ENCODE data around the gene ABCA7. TPM values are rescaled to one million over a fixed set of nuclear protein-coding genes. Genes with fewer than 3 reads are reported as not detected.

Gene ABCA7
- total and polyA plus RNA-seq, 3 donors from 2014 or later = 7.3 to 14.6 (median 12.1) TPM

DNA sequence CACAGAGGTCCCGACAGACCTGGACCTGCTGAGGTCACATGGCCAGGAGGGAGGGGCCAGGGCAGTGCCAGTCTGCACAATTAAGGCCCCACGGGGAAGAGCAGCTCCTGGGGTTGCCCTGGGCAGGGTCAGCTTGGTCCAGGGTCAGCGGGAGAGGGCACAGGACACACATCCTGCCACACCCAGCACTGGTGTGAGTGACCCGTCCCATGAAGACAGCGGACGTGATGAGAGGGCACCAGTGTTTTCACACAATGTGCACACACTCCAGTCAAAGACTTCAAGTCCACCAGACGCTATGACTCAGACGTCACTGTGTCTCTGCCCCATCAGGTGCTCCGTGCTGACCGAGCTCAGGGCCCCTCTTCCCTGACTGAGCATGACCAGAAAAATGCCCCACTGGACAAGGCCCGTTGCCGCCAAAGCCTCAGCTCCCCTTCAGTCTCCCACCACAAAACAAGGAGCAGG, 23.2 kb upstream of the ABCA7 start:
- peak overlapping the region in 1 of 2 donors; percentile 19 for H3K27ac ChIP-seq
- no peaks in the 10 kb centered on the region for H3K27me3 ChIP-seq
- DNase-seq = no peak
- H3K4me1 ChIP-seq = peaks cover 51% of the 10 kb centered on the region
- no peak overlapping the region for H3K4me3 ChIP-seq
- intact Hi-C loops (cut with DNase I; ENCODE audit: low total_unique reads) = no loop called here
- H3K9me3 ChIP-seq = no peaks in the 10 kb centered on the region
- 46 to 50% methylated on average over 8 to 12 of the region's 12 CpGs for WGBS, 2 donors
- no peak for TF ChIP-seq POLR2A (IDR thresholded peaks at IDR 0.05)
- TF ChIP-seq, protein P1, sequence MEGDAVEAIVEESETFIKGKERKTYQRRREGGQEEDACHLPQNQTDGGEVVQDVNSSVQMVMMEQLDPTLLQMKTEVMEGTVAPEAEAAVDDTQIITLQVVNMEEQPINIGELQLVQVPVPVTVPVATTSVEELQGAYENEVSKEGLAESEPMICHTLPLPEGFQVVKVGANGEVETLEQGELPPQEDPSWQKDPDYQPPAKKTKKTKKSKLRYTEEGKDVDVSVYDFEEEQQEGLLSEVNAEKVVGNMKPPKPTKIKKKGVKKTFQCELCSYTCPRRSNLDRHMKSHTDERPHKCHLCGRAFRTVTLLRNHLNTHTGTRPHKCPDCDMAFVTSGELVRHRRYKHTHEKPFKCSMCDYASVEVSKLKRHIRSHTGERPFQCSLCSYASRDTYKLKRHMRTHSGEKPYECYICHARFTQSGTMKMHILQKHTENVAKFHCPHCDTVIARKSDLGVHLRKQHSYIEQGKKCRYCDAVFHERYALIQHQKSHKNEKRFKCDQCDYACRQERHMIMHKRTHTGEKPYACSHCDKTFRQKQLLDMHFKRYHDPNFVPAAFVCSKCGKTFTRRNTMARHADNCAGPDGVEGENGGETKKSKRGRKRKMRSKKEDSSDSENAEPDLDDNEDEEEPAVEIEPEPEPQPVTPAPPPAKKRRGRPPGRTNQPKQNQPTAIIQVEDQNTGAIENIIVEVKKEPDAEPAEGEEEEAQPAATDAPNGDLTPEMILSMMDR (IDR thresholded peaks at IDR 0.05) = no peak
- H3K36me3 ChIP-seq (ENCODE audit: low read depth, missing control alignments) = no peaks in the 10 kb centered on the region

- no peak for DNase-seq
- Histone ChIP-seq H3K9me3 (no peaks in the 10 kb centered on the region), H3K36me3 (ENCODE audit: low read depth, missing control alignments) (no peaks in the 10 kb centered on the region), H3K27me3 (no peaks in the 10 kb centered on the region), H3K27ac (peak overlapping the region in 1 of 2 donors; percentile 19), H3K4me1 (peaks cover 52% of the 10 kb centered on the region), H3K4me3 (no peak overlapping the region)
- intact Hi-C loops (cut with DNase I; ENCODE audit: low total_unique reads) = no loop called here
- TF ChIP-seq, protein P1 (IDR thresholded peaks at IDR 0.05) = no peak
- TF ChIP-seq POLR2A (IDR thresholded peaks at IDR 0.05) = no peak
- 55 to 81% methylated on average over 20 to 24 of the region's 24 CpGs for WGBS, 2 donors
Measured at GRCh38 chr19:1017115-1017905, 22.6 kb upstream of the ABCA7 start.

GRCh38 chr19:1017906-1018305, 22.0 kb upstream of the ABCA7 start:
- H3K4me1 ChIP-seq = peaks cover 55% of the 10 kb centered on the region
- DNase-seq = no peak
- WGBS, 2 donors = 90 to 94% methylated on average over 5 to 9 of the region's 9 CpGs
- no peaks in the 10 kb centered on the region for H3K9me3 ChIP-seq
- no peak overlapping the region for H3K27ac ChIP-seq
- H3K27me3 ChIP-seq = no peaks in the 10 kb centered on the region
- no peaks in the 10 kb centered on the region for H3K36me3 ChIP-seq (ENCODE audit: low read depth, missing control alignments)
- no peak for TF ChIP-seq POLR2A (IDR thresholded peaks at IDR 0.05)
- TF ChIP-seq, protein P1 (IDR thresholded peaks at IDR 0.05) = no peak
- H3K4me3 ChIP-seq = no peak overlapping the region
- intact Hi-C loops (cut with DNase I; ENCODE audit: low total_unique reads) = no loop called here

- H3K4me3 ChIP-seq = no peak overlapping the region
- H3K4me1 ChIP-seq = peaks cover 59% of the 10 kb centered on the region
- no peak for TF ChIP-seq POLR2A (IDR thresholded peaks at IDR 0.05)
- TF ChIP-seq, protein P1 (IDR thresholded peaks at IDR 0.05) = no peak
- H3K27me3 ChIP-seq = no peaks in the 10 kb centered on the region
- WGBS, 2 donors = 48 to 62% methylated on average over 5 of the region's 5 CpGs
- H3K36me3 ChIP-seq (ENCODE audit: low read depth, missing control alignments) = no peaks in the 10 kb centered on the region
- DNase-seq = no peak
- H3K27ac ChIP-seq = no peak overlapping the region
- H3K9me3 ChIP-seq = no peaks in the 10 kb centered on the region
- intact Hi-C loops (cut with DNase I; ENCODE audit: low total_unique reads) = no loop called here
Measured at GRCh38 chr19:1018393-1018792, 21.5 kb upstream of the ABCA7 start.

Data from testis (tissue), 3 donors.